Neural cell (in vitro differentiated cells): Measurements from ENCODE around the gene EPS15.

Experiments
- CTCF ChIP-seq: fragments of 450-650 bp; IDR thresholded peaks from 2 replicates; pipeline ENCODE4 v1.5.1; 2014; ENCODE audit warnings: antibody characterized with exemption, mild to moderate bottlenecking, moderate library complexity; ENCODE audit not compliant: poor library complexity, severe bottlenecking
- EP300 ChIP-seq: fragments of 450-650 bp; conservative IDR thresholded peaks from 2 replicates; pipeline ENCODE4 v1.6.1; 2014; ENCODE audit warnings: antibody characterized with exemption, mild to moderate bottlenecking, moderate library complexity; ENCODE audit not compliant: poor library complexity, severe bottlenecking
- EZH2 ChIP-seq: fragments of 200-600, 300-800 bp; shearing (Covaris generic), sonication (generic); IDR thresholded peaks from 2 replicates; pipeline ENCODE4 v1.6.1; 2014; ENCODE audit warnings: antibody characterized with exemption, low read length, borderline replicate concordance, mild to moderate bottlenecking; ENCODE audit not compliant: insufficient read depth, poor library complexity, severe bottlenecking
- MXI1 ChIP-seq: fragments of 450-650 bp; conservative IDR thresholded peaks from 2 replicates; pipeline ENCODE4 v1.6.1; 2014; ENCODE audit warnings: antibody characterized with exemption, mild to moderate bottlenecking; ENCODE audit not compliant: poor library complexity, severe bottlenecking
- POLR2AphosphoS5 ChIP-seq: IDR thresholded peaks from 2 replicates; pipeline ENCODE4 v1.6.1; 2012
- RAD21 ChIP-seq: fragments of 450-650 bp; conservative IDR thresholded peaks from 2 replicates; pipeline ENCODE4 v1.6.1; 2014; ENCODE audit warnings: antibody characterized with exemption, mild to moderate bottlenecking, moderate library complexity
- SMC3 ChIP-seq: fragments of 450-650 bp; conservative IDR thresholded peaks from 2 replicates; pipeline ENCODE4 v1.6.1; 2014; ENCODE audit warnings: antibody characterized with exemption, mild to moderate bottlenecking, moderate library complexity; ENCODE audit not compliant: poor library complexity
- TAF1 ChIP-seq: IDR thresholded peaks from 2 replicates; pipeline ENCODE4 v1.6.1; 2012; ENCODE audit warnings: low read depth

GRCh38 chr1:51310871-51311613, 208.0 kb downstream of the EPS15 start:
- TF ChIP-seq CTCF, result no peak
- no peak for TF ChIP-seq EP300
- TF ChIP-seq RAD21, result no peak
- TF ChIP-seq EZH2, result no peak
- TF ChIP-seq MXI1, result no peak
- no peak for TF ChIP-seq POLR2AphosphoS5
- TF ChIP-seq TAF1, result no peak
- TF ChIP-seq SMC3, result no peak
